SK-N-SH treated with all-trans-retinoic acid at 6 μM for 48 hours (cell line): ENCODE measurements around the gene ITLN1.

Experiments
- ATAC-seq: fragments of 200-7000 bp; cut with Tn5 transposase; 3 replicates; pipeline ENCODE4 v1.9.1; 2020; ENCODE audit warnings: mild to moderate bottlenecking, moderate library complexity
- ARNTL ChIP-seq: fragments of 450-650 bp; formaldehyde crosslinking; IDR thresholded peaks from 2 replicates; pipeline ENCODE4 v1.5.0; 2020; ENCODE audit warnings: low read depth, mild to moderate bottlenecking, moderate library complexity, borderline replicate concordance
- BACH2 ChIP-seq: fragments of 250-450 bp; sonication (Bioruptor Pico); IDR thresholded peaks from 2 replicates; pipeline ENCODE4 v1.9.0; 2021; ENCODE audit warnings: mild to moderate bottlenecking, borderline replicate concordance
- CSDC2 ChIP-seq: fragments of 250-450 bp; sonication (Bioruptor Pico); IDR thresholded peaks from 2 replicates; pipeline ENCODE4 v1.5.0; 2020; ENCODE audit warnings: mild to moderate bottlenecking, moderate library complexity
- CSRNP3 ChIP-seq: fragments of 250-450 bp; sonication (Bioruptor Pico); IDR thresholded peaks from 2 replicates; pipeline ENCODE4 v1.5.1; 2021; ENCODE audit warnings: mild to moderate bottlenecking, moderate library complexity
- ESRRG ChIP-seq: fragments of 250-450 bp; sonication (Bioruptor Pico); IDR thresholded peaks from 2 replicates; pipeline ENCODE4 v1.6.1; 2021; ENCODE audit warnings: mild to moderate bottlenecking
- GLIS3 ChIP-seq: fragments of 250-450 bp; sonication (Bioruptor Pico); IDR thresholded peaks from 2 replicates; pipeline ENCODE4 v1.5.0; 2020; ENCODE audit warnings: mild to moderate bottlenecking, moderate library complexity
- PATZ1 ChIP-seq: fragments of 250-450 bp; sonication (Bioruptor Pico); IDR thresholded peaks from 2 replicates; pipeline ENCODE4 v1.8.0; 2020; ENCODE audit warnings: mild to moderate bottlenecking, moderate library complexity, borderline replicate concordance
- POU6F1 ChIP-seq: fragments of 250-450 bp; sonication (Bioruptor Pico); IDR thresholded peaks from 2 replicates; pipeline ENCODE4 v1.8.0; 2021; ENCODE audit warnings: low read depth, mild to moderate bottlenecking, moderate library complexity, borderline replicate concordance
- PPARA ChIP-seq: fragments of 250-450 bp; sonication (Bioruptor Pico); IDR thresholded peaks from 2 replicates; pipeline ENCODE4 v1.5.0; 2020; ENCODE audit warnings: mild to moderate bottlenecking, borderline replicate concordance
- SNAI2 ChIP-seq: fragments of 250-450 bp; sonication (Bioruptor Pico); IDR thresholded peaks from 2 replicates; pipeline ENCODE4 v1.5.0; 2020; ENCODE audit warnings: mild to moderate bottlenecking, moderate library complexity
- TOX ChIP-seq: fragments of 250-450 bp; sonication (Bioruptor Pico); IDR thresholded peaks from 2 replicates; pipeline ENCODE4 v1.8.0; 2021; ENCODE audit warnings: mild to moderate bottlenecking, moderate library complexity, borderline replicate concordance
- TSHZ2 ChIP-seq: fragments of 250-450 bp; sonication (Bioruptor Pico); IDR thresholded peaks from 2 replicates; pipeline ENCODE4 v1.5.0; 2020; ENCODE audit warnings: mild to moderate bottlenecking, moderate library complexity
- ZC3H10 ChIP-seq: fragments of 250-450 bp; sonication (Bioruptor Pico); IDR thresholded peaks from 2 replicates; pipeline ENCODE4 v1.5.1; 2021; ENCODE audit warnings: mild to moderate bottlenecking, moderate library complexity
- ZFP30 ChIP-seq: fragments of 450-650 bp; formaldehyde crosslinking; IDR thresholded peaks from 2 replicates; pipeline ENCODE4 v1.5.0; 2022; ENCODE audit warnings: mild to moderate bottlenecking, moderate library complexity
- ZNF565 ChIP-seq: fragments of 450-650 bp; formaldehyde crosslinking; conservative IDR thresholded peaks from 2 replicates; pipeline ENCODE4 v1.5.0; 2020; ENCODE audit warnings: low read depth, mild to moderate bottlenecking, moderate library complexity
- ZNF70 ChIP-seq: fragments of 450-650 bp; formaldehyde crosslinking; IDR thresholded peaks from 2 replicates; pipeline ENCODE4 v1.5.0; 2020; ENCODE audit warnings: mild to moderate bottlenecking, moderate library complexity
- ZNF8 ChIP-seq: fragments of 450-650 bp; formaldehyde crosslinking; IDR thresholded peaks from 2 replicates; pipeline ENCODE4 v1.5.0; 2020; ENCODE audit warnings: mild to moderate bottlenecking, moderate library complexity

Gene ITLN1

GRCh38 chr1:160911441-160911840 is 26.5 kb upstream of the ITLN1 start (continued):
- TF ChIP-seq TSHZ2 (CRISPR knock-in tag) (no peak), CSDC2 (CRISPR knock-in tag) (no peak), ZC3H10 (CRISPR knock-in tag) (no peak), ZFP30 (CRISPR knock-in tag) (no peak), PATZ1 (no peak)
- TF ChIP-seq, all 23 proteins: peak for 0

GRCh38 chr1:160910170-160910750 is 25.3 kb upstream of the ITLN1 start:
- TF ChIP-seq ZC3H10 (CRISPR knock-in tag) (no peak), ZFP30 (CRISPR knock-in tag) (no peak), TSHZ2 (CRISPR knock-in tag) (no peak), TOX (CRISPR knock-in tag) (no peak), ARNTL (CRISPR knock-in tag) (no peak), POU6F1 (CRISPR knock-in tag) (no peak), PPARA (CRISPR knock-in tag) (no peak), GLIS3 (CRISPR knock-in tag) (no peak), PATZ1 (no peak), ZNF8 (CRISPR knock-in tag) (no peak), CSDC2 (CRISPR knock-in tag) (no peak), ZNF565 (CRISPR knock-in tag) (no peak), CSRNP3 (no peak), ESRRG (CRISPR knock-in tag) (no peak), BACH2 (no peak), SNAI2 (CRISPR knock-in tag) (no peak), ZNF70 (CRISPR knock-in tag) (no peak)
- TF ChIP-seq, all 23 proteins: peak for 0
- no peak for ATAC-seq
